GM12865 (cell line): ENCODE data around the gene GAL3ST2.

Experiments
- DNase-seq: peaks from one replicate; pipeline ENCODE4 v3.0.0; 2010; ENCODE audit warnings: low read depth
- H3K4me3 ChIP-seq: 2 replicates; pipeline ENCODE4 v1.5.1; 2011; ENCODE audit warnings: mild to moderate bottlenecking, low read depth, low read length, control low read depth
- TF ChIP-seq, protein P1 (sequence below): IDR thresholded peaks from 2 replicates; pipeline ENCODE4 v1.5.1; 2011; ENCODE audit warnings: low read length, control low read depth, low read depth, inconsistent platforms; ENCODE audit not compliant: insufficient read depth; ENCODE audit errors: missing control alignments

The GAL3ST2 gene

DNA sequence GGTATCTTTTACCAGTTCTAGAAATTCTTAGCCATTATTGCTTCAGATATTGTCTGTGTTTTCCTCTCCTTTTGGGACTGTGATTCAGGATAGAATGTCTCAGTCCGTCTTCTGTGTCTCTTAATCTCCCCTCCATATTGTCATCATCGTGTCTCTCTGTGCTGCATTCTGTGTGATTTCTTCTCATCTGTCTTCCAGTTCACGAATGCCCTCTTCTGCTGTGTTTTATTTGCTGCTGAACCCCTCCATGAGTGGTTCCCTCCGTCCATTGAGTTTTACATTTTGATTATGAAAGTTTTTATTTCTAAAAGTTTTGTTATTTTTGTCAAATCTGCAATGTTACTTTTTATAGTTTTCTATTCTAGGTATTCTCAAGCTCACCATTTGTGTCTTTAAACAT is 30.5 kb upstream of the GAL3ST2 start:
- H3K4me3 ChIP-seq = no peak overlapping the region
- TF ChIP-seq, protein P1, sequence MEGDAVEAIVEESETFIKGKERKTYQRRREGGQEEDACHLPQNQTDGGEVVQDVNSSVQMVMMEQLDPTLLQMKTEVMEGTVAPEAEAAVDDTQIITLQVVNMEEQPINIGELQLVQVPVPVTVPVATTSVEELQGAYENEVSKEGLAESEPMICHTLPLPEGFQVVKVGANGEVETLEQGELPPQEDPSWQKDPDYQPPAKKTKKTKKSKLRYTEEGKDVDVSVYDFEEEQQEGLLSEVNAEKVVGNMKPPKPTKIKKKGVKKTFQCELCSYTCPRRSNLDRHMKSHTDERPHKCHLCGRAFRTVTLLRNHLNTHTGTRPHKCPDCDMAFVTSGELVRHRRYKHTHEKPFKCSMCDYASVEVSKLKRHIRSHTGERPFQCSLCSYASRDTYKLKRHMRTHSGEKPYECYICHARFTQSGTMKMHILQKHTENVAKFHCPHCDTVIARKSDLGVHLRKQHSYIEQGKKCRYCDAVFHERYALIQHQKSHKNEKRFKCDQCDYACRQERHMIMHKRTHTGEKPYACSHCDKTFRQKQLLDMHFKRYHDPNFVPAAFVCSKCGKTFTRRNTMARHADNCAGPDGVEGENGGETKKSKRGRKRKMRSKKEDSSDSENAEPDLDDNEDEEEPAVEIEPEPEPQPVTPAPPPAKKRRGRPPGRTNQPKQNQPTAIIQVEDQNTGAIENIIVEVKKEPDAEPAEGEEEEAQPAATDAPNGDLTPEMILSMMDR = no peak
- no peak for DNase-seq

DNA sequence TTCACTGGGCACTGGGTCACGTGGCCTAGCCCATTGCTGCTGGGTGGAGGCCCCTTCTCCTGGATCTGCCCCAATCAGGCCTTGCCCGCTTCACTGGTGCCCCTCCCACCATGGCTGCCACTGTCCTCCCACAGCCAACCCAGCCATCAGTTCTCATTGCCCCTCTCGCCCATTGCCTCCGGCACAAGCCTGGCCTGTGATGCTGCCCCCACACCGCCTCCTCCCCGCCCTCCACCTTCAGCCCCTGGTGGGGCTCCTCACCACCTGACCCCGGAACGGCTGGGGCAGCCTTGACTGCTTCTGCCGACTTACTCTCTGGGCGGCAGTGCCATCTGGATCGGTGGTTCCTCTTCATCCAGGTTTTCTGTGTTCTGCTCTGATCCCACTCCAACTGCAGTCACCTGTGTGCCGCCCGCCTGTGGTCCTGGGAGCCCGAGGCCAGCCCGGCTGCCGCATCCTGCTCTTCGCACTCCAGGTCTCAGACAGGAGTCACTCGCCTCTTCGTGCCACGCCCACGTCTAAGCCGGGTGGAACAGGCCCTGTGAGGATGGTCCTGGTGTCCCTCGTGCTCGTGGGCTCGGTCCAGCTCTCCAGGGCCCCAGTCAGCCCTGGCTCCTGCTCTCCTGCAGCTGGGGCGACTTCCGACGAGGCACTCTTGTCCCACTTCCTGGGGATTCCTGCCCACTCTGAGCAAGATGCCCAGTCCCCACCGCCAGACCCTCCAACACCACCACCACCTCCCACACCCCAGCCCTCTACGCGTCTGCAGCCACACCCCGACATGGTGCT is 28.0 kb upstream of the GAL3ST2 start:
- TF ChIP-seq, protein P1 = no peak
- H3K4me3 ChIP-seq = no peak overlapping the region
- no peak for DNase-seq

DNA sequence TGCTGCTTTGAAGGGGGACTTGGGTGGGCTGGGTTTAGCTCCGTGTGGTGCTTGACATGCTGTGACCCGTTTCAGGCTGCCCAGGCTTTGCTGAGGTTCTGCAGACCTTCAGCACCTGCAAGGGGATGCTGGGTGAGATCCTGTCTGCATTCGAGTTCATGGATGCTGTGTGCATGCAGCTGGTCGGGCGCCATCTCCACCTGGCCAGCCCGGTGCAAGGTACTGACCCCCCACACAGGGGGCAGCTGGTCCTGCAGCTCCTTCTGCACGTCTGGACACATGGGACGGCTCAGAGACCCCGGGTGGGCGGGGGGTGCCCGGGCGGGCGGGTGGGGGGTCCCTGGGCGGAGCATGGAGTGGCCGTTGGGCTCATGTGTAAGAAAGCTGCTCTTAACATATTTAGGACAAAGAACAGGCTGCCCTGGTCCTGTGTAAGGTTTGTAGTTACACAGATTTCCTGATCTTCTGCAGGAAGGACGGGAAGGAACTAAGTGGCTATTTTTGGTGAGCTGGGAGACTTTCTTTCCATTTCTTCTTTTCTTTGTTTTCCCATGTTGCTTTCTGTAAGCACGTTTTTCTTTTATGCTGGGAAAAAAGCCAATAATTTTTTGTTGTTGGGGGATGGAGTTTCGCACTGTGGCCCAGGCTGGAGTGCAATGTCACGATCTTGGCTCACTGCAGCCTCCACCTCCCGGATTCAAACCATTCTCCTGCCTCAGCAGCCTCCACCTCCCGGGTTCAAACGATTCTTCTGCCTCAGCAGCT is 26.4 kb upstream of the GAL3ST2 start:
- H3K4me3 ChIP-seq = no peak overlapping the region
- TF ChIP-seq, protein P1 = no peak

DNA sequence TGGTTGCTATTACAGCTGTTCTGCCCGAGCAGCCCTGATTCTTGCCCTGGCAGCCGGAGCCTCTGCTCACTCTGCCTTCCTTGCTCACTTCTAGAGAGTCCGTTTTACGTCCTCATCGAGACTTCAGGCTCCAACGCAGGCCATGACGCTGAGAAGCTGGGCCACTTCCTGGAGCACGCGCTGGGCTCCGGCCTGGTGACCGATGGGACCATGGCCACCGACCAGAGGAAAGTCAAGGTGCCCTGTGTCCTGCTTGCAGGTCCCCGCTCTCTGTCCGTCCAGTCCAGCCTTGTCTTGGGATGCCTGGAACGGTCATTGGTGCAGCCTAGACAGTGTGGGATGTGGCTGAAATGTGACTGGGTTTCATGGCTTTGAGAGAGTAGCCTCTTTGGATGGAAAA is 25.5 kb upstream of the GAL3ST2 start:
- H3K4me3 ChIP-seq = no peak overlapping the region
- TF ChIP-seq, protein P1 = no peak
- no peak for DNase-seq

More for the DNA sequence above, 26.4 kb upstream of the GAL3ST2 start:
- no peak for DNase-seq

DNA sequence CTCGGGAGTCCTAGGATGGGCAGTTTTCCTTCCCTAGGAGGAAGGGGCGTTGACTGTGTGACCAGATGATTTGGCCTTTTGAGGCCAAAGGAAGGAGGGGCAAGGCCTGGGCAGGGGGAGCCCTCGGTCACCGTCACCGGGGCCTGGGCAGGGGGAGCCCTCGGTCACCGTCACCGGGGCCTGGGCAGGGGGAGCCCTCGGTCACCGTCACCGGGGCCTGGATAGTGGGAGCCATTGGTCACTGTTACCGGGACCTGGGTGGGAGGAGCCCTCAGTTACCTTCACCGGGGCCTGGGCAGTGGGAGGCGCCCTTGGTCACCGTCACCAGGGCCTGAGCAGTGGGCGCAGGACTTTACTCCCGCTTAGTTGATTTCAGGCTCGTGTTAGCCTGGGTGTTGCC is 24.8 kb upstream of the GAL3ST2 start:
- TF ChIP-seq, protein P1 = no peak
- DNase-seq = no peak
- no peak overlapping the region for H3K4me3 ChIP-seq

DNA sequence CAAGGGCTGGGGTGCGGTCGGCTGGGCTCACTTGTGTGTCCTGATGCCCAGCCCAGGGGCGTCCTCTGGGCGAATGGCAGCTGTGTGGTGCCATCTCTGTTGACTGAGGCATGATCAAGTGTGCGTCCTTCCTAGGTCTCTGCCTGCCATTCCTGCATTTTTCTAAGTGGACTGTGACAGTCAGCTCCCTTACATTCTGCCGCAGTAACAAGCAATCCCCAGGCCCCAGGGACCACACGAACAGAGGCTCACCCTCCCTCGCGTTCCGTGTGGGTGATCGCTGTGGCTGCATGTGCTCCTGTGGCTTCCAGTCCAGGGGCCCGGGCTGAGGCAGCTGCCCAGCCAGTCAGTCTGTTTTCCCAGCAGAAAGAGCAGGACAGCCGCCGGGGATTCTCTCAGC is 24.4 kb upstream of the GAL3ST2 start:
- DNase-seq = no peak
- TF ChIP-seq, protein P1 = no peak
- H3K4me3 ChIP-seq = no peak overlapping the region
